Heart left ventricle (tissue), 16 donors: Measurements from ENCODE around the gene MLXIP. TPM values are rescaled to one million over a fixed set of nuclear protein-coding genes. Genes with fewer than 3 reads are reported as not detected.

ENCODE experiments used
- ATAC-seq, 4 donors: fragments of 200-7000 bp; cut with Tn5 transposase; one replicate each; pipeline ENCODE4 v1.9.1; 2020 to 2022; ENCODE audit warnings: moderate library complexity in 4 of 4, mild to moderate bottlenecking in 3 of 4, moderate number of reproducible peaks in 1 of 4
- DNase-seq, 5 donors: peaks; one replicate each; pipeline ENCODE4 v3.0.0-alpha.2; 2020
- H3K27ac ChIP-seq, 12 donors: fragments of 200-600 bp; sonication (generic) in 4 of 12; one replicate each; pipeline versions ENCODE4 v1.5.0 to v1.8.0; 2016 to 2022; ENCODE audit warnings: mild to moderate bottlenecking in 2 of 12
- H3K27me3 ChIP-seq, 9 donors: fragments of 200-600 bp; sonication (generic) in 2 of 9; one replicate each; pipeline versions ENCODE4 v1.5.1 to v1.8.0; 2016 to 2022; ENCODE audit warnings: mild to moderate bottlenecking in 3 of 9
- H3K36me3 ChIP-seq, 9 donors: fragments of 200-600 bp; sonication (generic) in 2 of 9; one replicate each; pipeline versions ENCODE4 v1.5.0 to v1.8.0; 2018 to 2022; ENCODE audit warnings: mild to moderate bottlenecking in 2 of 9
- H3K4me1 ChIP-seq, 12 donors: fragments of 200-600 bp; sonication (generic) in 4 of 12; one replicate each; pipeline versions ENCODE4 v1.5.0 to v1.8.0; 2016 to 2022; ENCODE audit warnings: mild to moderate bottlenecking in 3 of 12
- H3K4me3 ChIP-seq, 12 donors: fragments of 200-600 bp; sonication (generic) in 4 of 12; one replicate each; pipeline versions ENCODE4 v1.5.0 to v1.8.0; 2017 to 2022; ENCODE audit warnings: mild to moderate bottlenecking in 9 of 12, moderate library complexity in 4 of 12
- H3K9me3 ChIP-seq, 12 donors: fragments of 200-600 bp; sonication (generic) in 4 of 12; one replicate each; pipeline versions ENCODE4 v1.5.0 to v1.8.0; 2016 to 2022; ENCODE audit warnings: mild to moderate bottlenecking in 1 of 12
- POLR2A ChIP-seq, 2 donors: fragments of 450-650 bp; IDR thresholded peaks; one replicate each; pipeline ENCODE4 v1.6.1; 2017; ENCODE audit warnings: antibody characterized with exemption in 2 of 2, mild to moderate bottlenecking in 2 of 2, moderate library complexity in 2 of 2
- WGBS, 4 donors: extraction: QIAGEN DNeasy Blood & Tissue Kit in 2 of 4; methylation state at CpG; one replicate each; pipeline versions ENCODE4 v1.1.5 to v1.1.7; 2013 to 2018; 5-methylcytosine and 5-hydroxymethylcytosine counted together
- intact Hi-C, 10 donors: fragments of 100-400 bp; cut with DNase I; formaldehyde crosslinking; loops; one replicate each; pipeline versions ENCODE4 v1.11.1 to v1.14.2; 2022
- polyA plus RNA-seq, 2 donors: library from polyadenylated mRNA; stranded (reverse); fragments of 200-250 nt; gene quantifications; one replicate each; pipeline ENCODE4 v1.2.3, GENCODE V29; 2013
- total RNA-seq, 9 donors: library from RNA; depleted of rRNA in 2 of 9; stranded (reverse); fragments of >200 nt in 2 of 9; fragmentation: NEBNext Ultra II Directional in 3 of 9; extraction: Animal tissue kit (Norgen Biotek cat#: 25700) in 3 of 9; gene quantifications; one replicate each; pipeline versions ENCODE4 v1.1.0 to v1.2.4, GENCODE V29; 2016 to 2023
- TF ChIP-seq, protein P1 (sequence below), 12 donors: fragments of 200-600 bp; sonication (generic) in 4 of 12; IDR thresholded peaks; one replicate each; pipeline versions ENCODE4 v1.5.0 to v1.8.0; 2018 to 2022; ENCODE audit warnings: antibody characterized with exemption in 12 of 12, mild to moderate bottlenecking in 5 of 12
- donor health status: ischemic (EF 13 %, LVEDD 7.1; RV severe dilation, severe dysfunction).
- donor health status: healthy with polysubstance abuse.
- donor health status: DM: no; HTN: yes; CAD: no.
- donor health status: DM: no; HTN: no; CAD: no.
- donor health status: ischemic (EF 25% LVEDD 6.9; RV normal size, moderate dysfunction).
- donor health status: ischemic (EF 25% LVEDD 5.7; RV mildly dilated, moderate dysfunction).
- donor health status: healthy.
- donor health status: DM: yes; HTN: yes; CAD: no.
- donor health status: ischemic (EF 35%, LVEDD 5.7; RV mildly dilated, moderate dysfunction).
- donor health status: nonischemic (EF 11% LVEDD 7.7; RV severe dilation, severe dysfunction).
- donor health status: DM: yes; HTN: yes; CAD: no.
- donor health status: PGD.
- donor health status: ischemic (EF 29% LVEDD 5.4; RV normal size, mild dysfunction).
- donor health status: nonischemic (EF 23%, LVEDD 6.1; RV moderate dilation, normal function).

The MLXIP gene
- total and polyA plus RNA-seq, 11 donors = 14.3 to 39.6 (median 22.7) TPM

DNA sequence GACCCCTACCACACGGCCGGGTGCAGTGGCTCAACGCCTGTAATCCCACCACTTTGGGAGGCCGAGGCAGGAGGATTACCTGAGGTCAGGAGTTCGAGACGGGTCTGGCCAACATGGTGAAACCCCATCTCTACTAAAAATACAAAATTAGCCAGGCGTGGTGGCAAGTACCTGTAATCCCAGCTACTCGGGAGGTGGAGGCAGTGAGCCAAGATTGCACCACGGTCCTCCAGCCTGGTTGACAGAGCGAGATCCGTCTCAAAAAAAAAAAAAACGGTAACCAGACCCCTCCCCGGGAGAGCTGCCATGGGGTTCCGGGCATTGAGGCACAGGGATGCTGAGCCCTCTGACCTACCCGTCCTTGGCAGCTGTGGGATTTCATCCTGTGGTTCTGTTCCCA is 35.1 kb upstream of the MLXIP start:
- DNase-seq (no peak), ATAC-seq (no peak)
- H3K27ac ChIP-seq = no peak overlapping the region
- no peaks in the 10 kb centered on the region for H3K27me3 ChIP-seq
- no peaks in the 10 kb centered on the region for H3K4me1 ChIP-seq
- peaks cover 0 to 81% (median 16%) of the 10 kb centered on the region in 9 donors for H3K36me3 ChIP-seq
- no peaks in the 10 kb centered on the region for H3K9me3 ChIP-seq
- TF ChIP-seq, protein P1, sequence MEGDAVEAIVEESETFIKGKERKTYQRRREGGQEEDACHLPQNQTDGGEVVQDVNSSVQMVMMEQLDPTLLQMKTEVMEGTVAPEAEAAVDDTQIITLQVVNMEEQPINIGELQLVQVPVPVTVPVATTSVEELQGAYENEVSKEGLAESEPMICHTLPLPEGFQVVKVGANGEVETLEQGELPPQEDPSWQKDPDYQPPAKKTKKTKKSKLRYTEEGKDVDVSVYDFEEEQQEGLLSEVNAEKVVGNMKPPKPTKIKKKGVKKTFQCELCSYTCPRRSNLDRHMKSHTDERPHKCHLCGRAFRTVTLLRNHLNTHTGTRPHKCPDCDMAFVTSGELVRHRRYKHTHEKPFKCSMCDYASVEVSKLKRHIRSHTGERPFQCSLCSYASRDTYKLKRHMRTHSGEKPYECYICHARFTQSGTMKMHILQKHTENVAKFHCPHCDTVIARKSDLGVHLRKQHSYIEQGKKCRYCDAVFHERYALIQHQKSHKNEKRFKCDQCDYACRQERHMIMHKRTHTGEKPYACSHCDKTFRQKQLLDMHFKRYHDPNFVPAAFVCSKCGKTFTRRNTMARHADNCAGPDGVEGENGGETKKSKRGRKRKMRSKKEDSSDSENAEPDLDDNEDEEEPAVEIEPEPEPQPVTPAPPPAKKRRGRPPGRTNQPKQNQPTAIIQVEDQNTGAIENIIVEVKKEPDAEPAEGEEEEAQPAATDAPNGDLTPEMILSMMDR (IDR thresholded peaks at IDR 0.05) = no peak
- no peak for TF ChIP-seq POLR2A (IDR thresholded peaks at IDR 0.05)
- no peak overlapping the region for H3K4me3 ChIP-seq
- intact Hi-C loops = loop anchor here in 1 of 10 donors (10.0 kb wide), 1 partner anchor 171 kb away; no protein-coding TSS in a partner anchor
- 93 to 96% (median 94%) methylated on average over 15 of the region's 15 CpGs for WGBS, 4 donors

DNA sequence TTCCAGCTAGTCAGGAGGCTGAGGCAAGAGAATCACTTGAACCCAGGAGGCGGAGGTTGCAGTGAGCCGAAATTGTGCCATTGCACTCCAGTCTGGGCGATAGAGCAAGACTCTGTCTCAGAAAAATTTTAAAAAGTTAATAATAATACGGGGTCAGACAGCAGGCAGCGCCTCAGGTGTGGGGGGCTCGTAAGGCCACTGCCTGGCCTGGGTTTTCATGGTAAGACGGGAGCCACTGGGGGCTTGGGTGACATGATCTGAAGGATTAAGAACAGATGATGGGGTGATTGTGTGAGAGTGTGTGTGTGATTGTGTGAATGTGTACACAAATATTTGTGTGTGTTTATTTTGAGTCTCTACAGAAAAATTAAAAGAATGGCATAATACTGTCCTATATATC is 33.3 kb upstream of the MLXIP start:
- Histone ChIP-seq H3K27me3 (no peaks in the 10 kb centered on the region), H3K4me3 (no peak overlapping the region), H3K27ac (no peak overlapping the region), H3K9me3 (no peaks in the 10 kb centered on the region), H3K36me3 (peaks cover 0 to 68% (median 16%) of the 10 kb centered on the region in 9 donors), H3K4me1 (no peaks in the 10 kb centered on the region)
- TF ChIP-seq POLR2A (IDR thresholded peaks at IDR 0.05) = no peak
- ATAC-seq (no peak), DNase-seq (no peak)
- intact Hi-C loops = loop anchor here in 1 of 10 donors (10.0 kb wide), 1 partner anchor 170 kb away; no protein-coding TSS in a partner anchor
- 96 to 97% (median 97%) methylated on average over 7 of the region's 7 CpGs for WGBS, 4 donors

DNA sequence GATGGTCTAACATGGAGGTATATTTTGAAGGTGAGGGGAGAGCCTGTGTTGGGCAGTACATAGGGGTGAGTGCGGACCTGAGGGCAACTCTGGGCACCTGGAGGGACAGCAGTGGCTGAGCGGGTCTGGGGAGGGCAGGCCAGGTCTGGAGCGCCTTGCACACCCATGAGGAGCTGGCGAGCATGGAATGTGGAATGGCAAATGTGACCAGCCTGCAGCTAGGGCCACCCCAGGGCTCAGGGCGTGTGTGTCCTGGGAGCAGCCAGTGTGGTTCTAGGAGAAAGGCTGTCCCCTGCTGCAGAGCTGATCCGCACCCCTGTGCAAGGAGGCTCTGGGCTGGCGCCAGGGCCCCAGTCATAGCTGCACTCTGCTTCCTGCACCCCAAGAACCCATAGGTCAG is 32.4 kb upstream of the MLXIP start:
- DNase-seq = no peak
- 77 to 99% (median 96%) methylated on average over 5 to 7 of the region's 7 CpGs for WGBS, 4 donors
- Histone ChIP-seq H3K36me3 (peaks cover 0 to 63% (median 16%) of the 10 kb centered on the region in 9 donors), H3K9me3 (no peaks in the 10 kb centered on the region), H3K27ac (no peak overlapping the region), H3K27me3 (no peaks in the 10 kb centered on the region), H3K4me3 (no peak overlapping the region), H3K4me1 (peaks cover 0 to 9% (median 6%) of the 10 kb centered on the region in 12 donors)
- no peak for TF ChIP-seq POLR2A (IDR thresholded peaks at IDR 0.05)
- TF ChIP-seq, protein P1 (IDR thresholded peaks at IDR 0.05) = no peak
- intact Hi-C loops = loop anchor here in 1 of 10 donors (10.0 kb wide), 1 partner anchor 169 kb away; no protein-coding TSS in a partner anchor
- ATAC-seq = peak in 1 of 4 donors; percentile 23

DNA sequence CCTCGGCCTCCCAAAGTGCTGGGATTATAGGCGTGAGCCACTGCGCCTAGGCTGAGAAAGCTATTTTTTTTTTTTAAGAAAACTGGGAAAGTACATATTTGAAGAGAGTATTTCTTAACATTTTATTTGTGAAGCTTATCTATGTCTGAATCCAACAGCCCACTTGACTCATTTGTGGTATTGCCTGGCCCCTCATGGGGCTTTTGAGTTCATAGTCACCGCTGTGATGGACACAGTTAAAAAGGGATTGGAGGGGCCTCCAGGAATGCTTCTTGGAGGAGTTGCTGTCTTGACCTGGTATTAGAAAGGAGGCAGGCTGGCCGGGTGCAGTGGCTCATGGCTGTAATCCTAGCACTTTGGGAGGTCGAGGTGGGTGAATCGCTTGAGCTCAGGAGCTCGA is 30.4 kb upstream of the MLXIP start:
- Histone ChIP-seq H3K4me1 (peaks cover 4 to 21% (median 15%) of the 10 kb centered on the region in 12 donors), H3K36me3 (peaks cover 0 to 51% (median 16%) of the 10 kb centered on the region in 9 donors), H3K27ac (no peak overlapping the region), H3K9me3 (no peaks in the 10 kb centered on the region), H3K27me3 (no peaks in the 10 kb centered on the region), H3K4me3 (no peak overlapping the region)
- TF ChIP-seq, protein P1 (IDR thresholded peaks at IDR 0.05) = no peak
- no peak for TF ChIP-seq POLR2A (IDR thresholded peaks at IDR 0.05)
- DNase-seq (no peak), ATAC-seq (no peak)
- 93 to 96% (median 95%) methylated on average over 8 of the region's 8 CpGs for WGBS, 4 donors
- intact Hi-C loops = loop anchor here in 1 of 10 donors (10.0 kb wide), 1 partner anchor 167 kb away; no protein-coding TSS in a partner anchor
